Lung (tissue), 12 donors: Measurements from ENCODE around the gene TULP4. TPM values are rescaled to one million over a fixed set of nuclear protein-coding genes. Genes with fewer than 3 reads are reported as not detected.
"Not testable (repeated sequence)": the region's sequence is repeated elsewhere in the genome, so short reads cannot be mapped to it uniquely, and the experiment has no call there.

Experiments
- ATAC-seq: fragments of 200-7000 bp; cut with Tn5 transposase; one replicate; pipeline ENCODE4 v1.9.1; 2020; ENCODE audit warnings: moderate number of reproducible peaks; ENCODE audit not compliant: insufficient read depth, low FRiP score
- DNase-seq, 3 donors: peaks; one replicate each; pipeline ENCODE4 v3.0.0-alpha.2; 2013 to 2017
- H3K27ac ChIP-seq, 2 donors: one replicate each; pipeline ENCODE4 v1.5.1; 2013; ENCODE audit warnings: mild to moderate bottlenecking in 2 of 2, moderate library complexity in 2 of 2, control low read depth in 1 of 2, inconsistent platforms in 1 of 2, low read depth in 1 of 2, low read length in 1 of 2
- H3K27me3 ChIP-seq, 3 donors: one replicate each; pipeline ENCODE4 v1.5.1; 2013; ENCODE audit warnings: low read length in 2 of 3; ENCODE audit not compliant: control insufficient read depth in 3 of 3, insufficient read depth in 3 of 3
- H3K36me3 ChIP-seq, 4 donors: one replicate each; pipeline ENCODE4 v1.5.1; 2013; ENCODE audit warnings: low read length in 4 of 4, mild to moderate bottlenecking in 1 of 4, moderate library complexity in 1 of 4; ENCODE audit not compliant: control insufficient read depth in 4 of 4, insufficient read depth in 4 of 4
- H3K4me1 ChIP-seq, 5 donors: one replicate each; pipeline ENCODE4 v1.5.1; 2013; ENCODE audit warnings: low read length in 5 of 5, mild to moderate bottlenecking in 2 of 5, moderate library complexity in 1 of 5; ENCODE audit not compliant: control insufficient read depth in 5 of 5, insufficient read depth in 5 of 5
- H3K4me3 ChIP-seq: one replicate; pipeline ENCODE4 v1.5.1; 2013; ENCODE audit warnings: mild to moderate bottlenecking, control low read depth, moderate library complexity
- H3K9ac ChIP-seq, 2 donors: one replicate each; pipeline ENCODE4 v1.5.1; 2013; ENCODE audit warnings: low read length in 2 of 2, control low read depth in 1 of 2; ENCODE audit not compliant: insufficient read depth in 1 of 2
- H3K9me3 ChIP-seq, 4 donors: one replicate each; pipeline ENCODE4 v1.5.1; 2013; ENCODE audit warnings: low read length in 3 of 4, mild to moderate bottlenecking in 1 of 4, moderate library complexity in 1 of 4; ENCODE audit not compliant: control insufficient read depth in 4 of 4, insufficient read depth in 3 of 4
- WGBS, 2 donors: extraction: QIAGEN DNeasy Blood & Tissue Kit; methylation state at CpG; one replicate each; pipeline ENCODE4 v1.1.7; 2013; 5-methylcytosine and 5-hydroxymethylcytosine counted together
- polyA plus RNA-seq, 2 donors: library from polyadenylated mRNA; stranded (reverse); fragments of 200-250 nt; gene quantifications; one replicate each; pipeline ENCODE4 v1.2.1, GENCODE V29; 2013
- total RNA-seq, 2 donors: library from RNA; depleted of rRNA in 1 of 2; stranded (reverse); fragments of >200 nt in 1 of 2; gene quantifications; one replicate each; pipeline ENCODE4 v1.2.1, GENCODE V29; 2014 to 2021
- TF ChIP-seq, protein P1 (sequence below): IDR thresholded peaks from 2 replicates; pipeline ENCODE4 v1.5.1; 2012; ENCODE audit warnings: mild to moderate bottlenecking; ENCODE audit errors: control extremely low read depth, extremely low read depth
- donor health status: control.
- donor health status: control.
- donor health status: Bipolar disorder and iron deficiency.
- donor health status: healthy.
- donor health status: DM: yes; HTN: yes; CAD: no.

The TULP4 gene
- total and polyA plus RNA-seq, 4 donors, result 4.5 to 147 (median 39.2) TPM

DNA sequence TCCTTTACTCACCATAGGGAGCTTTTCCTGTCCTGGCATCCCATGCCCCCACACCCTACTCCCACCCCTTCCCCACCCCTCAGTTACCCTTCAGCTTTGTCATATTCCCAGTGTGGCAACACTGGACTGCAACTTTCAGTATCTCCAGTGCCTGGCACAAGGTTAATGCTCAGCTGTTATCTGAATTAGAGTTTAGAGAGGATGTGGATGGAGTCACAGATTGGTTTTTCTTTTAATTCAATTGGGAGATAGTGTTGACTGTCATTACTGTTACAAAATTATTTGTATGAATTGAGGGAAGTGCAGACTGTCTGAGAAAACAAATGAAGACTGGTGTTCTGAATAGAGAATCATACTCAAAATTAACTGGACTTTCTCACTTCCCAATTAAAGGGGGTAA, 89.9 kb downstream of the TULP4 start:
- no peaks in the 10 kb centered on the region for H3K27me3 ChIP-seq
- H3K36me3 ChIP-seq, result no peaks in the 10 kb centered on the region
- DNase-seq (peak in 1 of 3 donors; percentile 15), ATAC-seq (no peak)
- H3K27ac ChIP-seq, result no peak overlapping the region
- no peak overlapping the region for H3K4me3 ChIP-seq
- TF ChIP-seq, protein P1, sequence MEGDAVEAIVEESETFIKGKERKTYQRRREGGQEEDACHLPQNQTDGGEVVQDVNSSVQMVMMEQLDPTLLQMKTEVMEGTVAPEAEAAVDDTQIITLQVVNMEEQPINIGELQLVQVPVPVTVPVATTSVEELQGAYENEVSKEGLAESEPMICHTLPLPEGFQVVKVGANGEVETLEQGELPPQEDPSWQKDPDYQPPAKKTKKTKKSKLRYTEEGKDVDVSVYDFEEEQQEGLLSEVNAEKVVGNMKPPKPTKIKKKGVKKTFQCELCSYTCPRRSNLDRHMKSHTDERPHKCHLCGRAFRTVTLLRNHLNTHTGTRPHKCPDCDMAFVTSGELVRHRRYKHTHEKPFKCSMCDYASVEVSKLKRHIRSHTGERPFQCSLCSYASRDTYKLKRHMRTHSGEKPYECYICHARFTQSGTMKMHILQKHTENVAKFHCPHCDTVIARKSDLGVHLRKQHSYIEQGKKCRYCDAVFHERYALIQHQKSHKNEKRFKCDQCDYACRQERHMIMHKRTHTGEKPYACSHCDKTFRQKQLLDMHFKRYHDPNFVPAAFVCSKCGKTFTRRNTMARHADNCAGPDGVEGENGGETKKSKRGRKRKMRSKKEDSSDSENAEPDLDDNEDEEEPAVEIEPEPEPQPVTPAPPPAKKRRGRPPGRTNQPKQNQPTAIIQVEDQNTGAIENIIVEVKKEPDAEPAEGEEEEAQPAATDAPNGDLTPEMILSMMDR, result no peak
- no peak overlapping the region for H3K9ac ChIP-seq
- H3K4me1 ChIP-seq, result peaks cover 0 to 6% (median 2%) of the 10 kb centered on the region in 5 donors
- H3K9me3 ChIP-seq, result no peaks in the 10 kb centered on the region

DNA sequence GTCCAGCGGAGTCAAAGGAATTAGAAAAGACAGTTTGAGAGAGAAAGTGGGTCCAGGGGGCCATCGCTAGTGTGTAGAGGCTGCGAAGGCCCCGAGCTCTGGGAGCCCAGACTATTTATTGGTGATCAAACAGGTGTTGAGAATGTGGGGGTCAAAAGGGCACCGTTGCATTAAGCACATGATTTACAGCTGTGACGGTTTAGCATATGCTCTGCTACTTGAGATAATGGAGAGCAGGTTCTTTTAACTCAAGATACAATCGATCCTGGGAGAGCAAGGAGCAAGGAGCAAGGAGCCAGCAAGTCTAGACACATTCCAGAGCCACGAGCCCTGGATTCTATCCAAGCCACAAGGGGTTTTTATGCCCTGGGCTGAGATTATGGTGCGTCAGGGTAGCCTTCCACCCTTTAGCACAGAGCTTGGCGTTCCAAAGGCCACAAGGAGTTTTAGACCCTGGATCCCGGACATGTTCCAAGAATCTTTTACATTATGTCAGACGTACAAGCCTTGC, 93.1 kb downstream of the TULP4 start:
- peaks cover 6 to 19% (median 15%) of the 10 kb centered on the region in 5 donors for H3K4me1 ChIP-seq
- not testable (repeated sequence) for DNase-seq, H3K27me3 ChIP-seq, H3K4me3 ChIP-seq, H3K9ac ChIP-seq, ATAC-seq, H3K36me3 ChIP-seq, H3K9me3 ChIP-seq, H3K27ac ChIP-seq
- 71 to 77% methylated on average over 12 of the region's 12 CpGs for WGBS, 2 donors

DNA sequence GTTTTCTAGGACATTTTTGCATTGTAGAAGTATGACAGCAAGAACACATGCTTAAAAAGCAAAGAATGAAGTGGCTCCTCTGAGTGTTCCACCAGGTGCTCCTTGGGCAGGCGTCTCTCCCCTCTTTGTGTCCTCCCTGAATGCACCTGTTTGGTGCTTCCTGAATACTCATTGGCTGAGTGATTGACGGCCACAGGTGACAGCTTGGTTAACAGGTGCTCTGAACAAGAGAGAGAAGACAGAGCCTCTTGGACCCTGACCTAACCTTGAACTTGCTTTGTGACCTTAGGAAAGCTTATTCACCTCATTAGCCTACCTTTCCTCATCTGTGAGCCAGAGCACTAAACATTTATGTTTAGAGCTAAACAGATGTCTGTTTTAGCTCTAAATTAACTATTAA, 93.7 kb downstream of the TULP4 start:
- no peak overlapping the region for H3K4me3 ChIP-seq
- H3K9ac ChIP-seq, result no peak overlapping the region
- 94 to 99% methylated on average over 2 of the region's 2 CpGs for WGBS, 2 donors
- ATAC-seq (no peak), DNase-seq (no peak)
- TF ChIP-seq, protein P1, result no peak
- no peaks in the 10 kb centered on the region for H3K9me3 ChIP-seq
- H3K36me3 ChIP-seq, result no peaks in the 10 kb centered on the region
- H3K27me3 ChIP-seq, result no peaks in the 10 kb centered on the region
- no peak overlapping the region for H3K27ac ChIP-seq
- H3K4me1 ChIP-seq, result peaks cover 6 to 20% (median 15%) of the 10 kb centered on the region in 5 donors

DNA sequence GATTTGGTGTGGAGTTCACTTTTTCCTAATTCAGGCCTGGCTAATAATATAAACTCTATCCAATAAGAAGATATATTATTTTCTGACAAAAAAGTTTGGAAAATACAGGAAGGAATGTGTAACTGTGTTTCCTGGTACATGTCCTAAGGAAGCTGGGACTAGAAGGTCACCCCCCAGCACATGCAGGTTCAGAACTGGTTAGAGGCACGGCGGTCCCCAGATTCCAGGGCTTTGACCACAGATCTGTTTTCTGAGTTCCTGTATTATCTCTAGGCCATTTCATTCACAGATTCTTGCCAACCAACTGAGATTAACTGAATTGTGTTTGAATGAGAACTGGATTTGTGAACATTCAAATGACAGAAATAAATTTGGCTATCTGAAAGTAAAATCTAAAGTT, 94.5 kb downstream of the TULP4 start:
- Histone ChIP-seq H3K27me3 (no peaks in the 10 kb centered on the region), H3K36me3 (no peaks in the 10 kb centered on the region), H3K4me3 (no peak overlapping the region), H3K4me1 (peaks cover 6 to 20% (median 15%) of the 10 kb centered on the region in 5 donors), H3K27ac (no peak overlapping the region), H3K9ac (no peak overlapping the region), H3K9me3 (no peaks in the 10 kb centered on the region)
- DNase-seq (no peak), ATAC-seq (no peak)
- TF ChIP-seq, protein P1, result no peak
- 78 to 92% methylated on average over 2 of the region's 2 CpGs for WGBS, 2 donors
